GM23338 (cell line): ENCODE data around the gene TPM3. TPM values are rescaled to one million over a fixed set of nuclear protein-coding genes. Genes with fewer than 3 reads are reported as not detected.
A peak's percentile ranks its signal among the peaks of the same experiment; 100 is the strongest.

Experiments
- ATAC-seq: fragments of 200-7000 bp; cut with Tn5 transposase; 3 replicates; pipeline ENCODE4 v1.9.1; 2020
- DNase-seq: peaks from one replicate; pipeline ENCODE4 v3.0.0-alpha.2; 2015; ENCODE audit warnings: low spot score
- H2AFZ ChIP-seq: fragments of 200-600 bp; sonication (generic); 2 replicates; pipeline ENCODE4 v1.8.0; 2016; ENCODE audit warnings: antibody characterized with exemption, mild to moderate bottlenecking, moderate library complexity
- H3F3A ChIP-seq: fragments of 200-600 bp; sonication (generic); replicated peaks from 2 replicates; pipeline ENCODE4 v1.8.0; 2017; ENCODE audit warnings: antibody characterized with exemption, mixed run types, low read depth
- H3K27ac ChIP-seq: fragments of 200-600 bp; sonication (generic); 2 replicates; pipeline ENCODE4 v1.6.1; 2016; ENCODE audit warnings: low read depth
- H3K27me3 ChIP-seq: fragments of 200-600 bp; sonication (generic); 2 replicates; pipeline ENCODE4 v1.8.0; 2016; ENCODE audit warnings: mild to moderate bottlenecking, mixed run types, moderate library complexity; ENCODE audit not compliant: insufficient read depth
- H3K36me3 ChIP-seq: fragments of 200-600 bp; sonication (generic); 2 replicates; pipeline ENCODE4 v1.8.0; 2016; ENCODE audit warnings: mild to moderate bottlenecking; ENCODE audit not compliant: insufficient read depth
- H3K4me1 ChIP-seq: fragments of 200-600 bp; sonication (generic); 2 replicates; pipeline ENCODE4 v1.8.0; 2016; ENCODE audit warnings: mild to moderate bottlenecking, moderate library complexity; ENCODE audit not compliant: insufficient read depth
- H3K4me2 ChIP-seq: fragments of 200-600 bp; sonication (generic); 2 replicates; pipeline ENCODE4 v1.7.1; 2017; ENCODE audit warnings: mixed run types
- H3K4me3 ChIP-seq: fragments of 200-600 bp; sonication (generic); 2 replicates; pipeline ENCODE4 v1.6.1; 2016; ENCODE audit warnings: mixed run types
- H3K79me2 ChIP-seq: fragments of 200-600 bp; sonication (generic); replicated peaks from 2 replicates; pipeline ENCODE4 v1.8.0; 2017; ENCODE audit warnings: mild to moderate bottlenecking; ENCODE audit not compliant: insufficient read depth
- H3K9me2 ChIP-seq: fragments of 200-600 bp; sonication (generic); 2 replicates; pipeline ENCODE4 v1.8.0; 2017; ENCODE audit not compliant: insufficient read depth
- H4K20me1 ChIP-seq: fragments of 200-600 bp; sonication (generic); replicated peaks from 2 replicates; pipeline ENCODE4 v1.8.0; 2017; ENCODE audit warnings: mild to moderate bottlenecking; ENCODE audit not compliant: insufficient read depth
- H3K27ac Mint-ChIP-seq: 2 replicates; pipeline ENCODE4 v1.8.0; 2020; ENCODE audit warnings: inconsistent platforms, mild to moderate bottlenecking, moderate library complexity, mixed read lengths
- H3K27me3 Mint-ChIP-seq: 3 replicates; pipeline ENCODE4 v1.8.0; 2022; ENCODE audit warnings: low read depth, mild to moderate bottlenecking, moderate library complexity, mixed read lengths, inconsistent platforms; ENCODE audit not compliant: insufficient read depth, poor library complexity
- H3K36me3 Mint-ChIP-seq: 3 replicates; pipeline ENCODE4 v1.8.0; 2021; ENCODE audit warnings: low read depth, mild to moderate bottlenecking, inconsistent platforms, moderate library complexity, mixed read lengths
- H3K4me1 Mint-ChIP-seq: 3 replicates; pipeline ENCODE4 v1.8.0; 2020; ENCODE audit warnings: mild to moderate bottlenecking, inconsistent platforms, mixed read lengths
- H3K4me3 Mint-ChIP-seq: 3 replicates; pipeline ENCODE4 v1.8.0; 2021; ENCODE audit warnings: moderate library complexity, mild to moderate bottlenecking, inconsistent platforms, mixed read lengths
- H3K9me3 Mint-ChIP-seq: 3 replicates; pipeline ENCODE4 v1.8.0; 2020; ENCODE audit warnings: moderate library complexity, mild to moderate bottlenecking, inconsistent platforms, mixed read lengths
- CREB1 ChIP-seq: fragments of 250-450 bp; sonication (Bioruptor Pico); IDR thresholded peaks from 2 replicates; pipeline ENCODE4 v1.5.0; 2020; ENCODE audit warnings: low read depth, mild to moderate bottlenecking, moderate library complexity
- EZH2 ChIP-seq: fragments of 200-600 bp; sonication (generic); IDR thresholded peaks from one replicate; pipeline ENCODE4 v1.8.0; 2017; ENCODE audit warnings: antibody characterized with exemption, mild to moderate bottlenecking, low read depth; ENCODE audit not compliant: unreplicated experiment
- EZH2phosphoT487 ChIP-seq: fragments of 200-600 bp; sonication (generic); IDR thresholded peaks from one replicate; pipeline ENCODE4 v1.8.1; 2018; ENCODE audit warnings: antibody characterized with exemption; ENCODE audit not compliant: unreplicated experiment
- JUNB ChIP-seq: IDR thresholded peaks from one replicate; pipeline ENCODE4 v1.6.1; 2016; ENCODE audit warnings: antibody characterized with exemption; ENCODE audit not compliant: unreplicated experiment
- NANOG ChIP-seq: IDR thresholded peaks from 2 replicates; pipeline ENCODE4 v1.6.1; 2016; ENCODE audit warnings: antibody characterized with exemption, borderline replicate concordance
- POLR2AphosphoS5 ChIP-seq: IDR thresholded peaks from 2 replicates; pipeline ENCODE4 v1.6.1; 2016; ENCODE audit warnings: antibody characterized with exemption, low read depth
- STAT1 ChIP-seq: IDR thresholded peaks from one replicate; pipeline ENCODE4 v1.6.1; 2016; ENCODE audit warnings: antibody characterized with exemption; ENCODE audit not compliant: unreplicated experiment
- ZNF114 ChIP-seq: fragments of 250-450 bp; sonication (Bioruptor Pico); IDR thresholded peaks from 2 replicates; pipeline ENCODE4 v1.5.0; 2020; ENCODE audit warnings: mild to moderate bottlenecking, moderate library complexity
- ZNF331 ChIP-seq: fragments of 250-450 bp; sonication (Bioruptor Pico); IDR thresholded peaks from 2 replicates; pipeline ENCODE4 v1.5.0; 2020; ENCODE audit warnings: low read depth, mild to moderate bottlenecking, moderate library complexity
- polyA plus RNA-seq: library from polyadenylated mRNA; unstranded; fragments of >200 nt; fragmentation: Nextera tagmentation; extraction: Ambion mirVana; gene quantifications from 2 replicates; pipeline ENCODE4 v1.2.1, GENCODE V29; 2016
- total RNA-seq: library from RNA; depleted of rRNA; stranded (reverse); fragments of >200 nt; shearing (Covaris generic); gene quantifications from 2 replicates; pipeline ENCODE4 v1.2.3, GENCODE V29; 2014
- TF ChIP-seq, protein P1 (sequence below), 2 experiments: fragments of 200-600 bp in 1 of 2; sonication (generic) in 1 of 2; conservative IDR thresholded peaks; 2 replicates each; pipeline versions ENCODE4 v1.5.1 to v1.6.1; 2016 to 2017; ENCODE audit warnings: antibody characterized with exemption in 2 of 2, low read depth in 2 of 2, mild to moderate bottlenecking in 2 of 2, moderate library complexity in 1 of 2
- TF ChIP-seq, protein P2 (sequence below): IDR thresholded peaks from 2 replicates; pipeline ENCODE4 v1.6.1; 2016; ENCODE audit warnings: antibody characterized with exemption
- TF ChIP-seq, protein P3 (sequence below): IDR thresholded peaks from one replicate; pipeline ENCODE4 v1.6.1; 2018; ENCODE audit warnings: antibody characterized with exemption; ENCODE audit not compliant: unreplicated experiment
- TF ChIP-seq, protein P4 (sequence below): fragments of 250-450 bp; sonication (Bioruptor Pico); IDR thresholded peaks from 2 replicates; pipeline ENCODE4 v1.5.0; 2020; ENCODE audit warnings: mild to moderate bottlenecking, moderate library complexity

TPM3 gene
- total and polyA plus RNA-seq, 2 experiments from 2014 or later = 544 to 747 TPM

DNA sequence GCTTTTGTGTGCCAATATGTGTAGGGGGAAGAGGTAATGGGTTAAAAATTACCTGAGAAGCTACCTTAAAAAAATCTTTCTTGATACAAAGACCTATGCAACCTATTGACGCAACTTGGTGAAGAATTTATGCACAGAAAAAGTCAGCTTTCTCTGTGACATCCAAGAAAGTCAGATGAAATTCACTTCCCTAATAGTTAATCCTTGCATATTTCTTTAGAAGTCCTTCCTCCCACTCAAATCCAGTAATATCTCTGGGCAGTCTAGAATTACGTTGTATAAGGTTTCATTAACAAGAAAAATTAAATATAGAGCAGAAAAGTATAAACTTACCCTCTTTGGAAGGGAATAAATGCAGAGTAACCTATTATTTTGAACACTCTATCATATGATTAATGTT, 31.7 kb upstream of the TPM3 start:
- no peak for ATAC-seq
- peaks cover 5% of the 10 kb centered on the region; the same call in 1 of the 2 replicates for H3F3A ChIP-seq
- H3K27ac ChIP-seq = 0 out of 2 replicates have a peak overlapping the region, but pooled peaks have one; percentile 41
- DNase-seq = no peak
- peaks cover 28% of the 10 kb centered on the region for H4K20me1 ChIP-seq
- Mint-ChIP-seq H3K27ac (peak overlapping the region; percentile 51; the same call in 1 of the 2 replicates), H3K27me3 (peaks cover 16% of the 10 kb centered on the region), H3K9me3 (peaks cover 4% of the 10 kb centered on the region; the same call in 2 of the 3 replicates), H3K4me1 (peaks cover 26% of the 10 kb centered on the region), H3K36me3 (peaks cover 74% of the 10 kb centered on the region), H3K4me3 (peak overlapping the region; percentile 99)
- H3K4me1 ChIP-seq = peaks cover 35% of the 10 kb centered on the region
- H3K27me3 ChIP-seq = no peaks in the 10 kb centered on the region
- peaks cover 91% of the 10 kb centered on the region for H3K79me2 ChIP-seq
- H3K4me3 ChIP-seq = peak overlapping the region; percentile 75; the same call in 1 of the 2 replicates
- no peak overlapping the region for H2AFZ ChIP-seq
- no peaks in the 10 kb centered on the region for H3K9me2 ChIP-seq
- peaks cover 29% of the 10 kb centered on the region for H3K36me3 ChIP-seq
- peak overlapping the region; percentile 94 for H3K4me2 ChIP-seq
- TF ChIP-seq POLR2AphosphoS5 = no peak
- TF ChIP-seq ZNF114 (CRISPR knock-in tag) = no peak
- no peak for TF ChIP-seq CREB1 (CRISPR knock-in tag)
- no peak for TF ChIP-seq ZNF331 (CRISPR knock-in tag)
- TF ChIP-seq EZH2phosphoT487 = no peak
- TF ChIP-seq EZH2 = no peak
- TF ChIP-seq, protein P1, sequence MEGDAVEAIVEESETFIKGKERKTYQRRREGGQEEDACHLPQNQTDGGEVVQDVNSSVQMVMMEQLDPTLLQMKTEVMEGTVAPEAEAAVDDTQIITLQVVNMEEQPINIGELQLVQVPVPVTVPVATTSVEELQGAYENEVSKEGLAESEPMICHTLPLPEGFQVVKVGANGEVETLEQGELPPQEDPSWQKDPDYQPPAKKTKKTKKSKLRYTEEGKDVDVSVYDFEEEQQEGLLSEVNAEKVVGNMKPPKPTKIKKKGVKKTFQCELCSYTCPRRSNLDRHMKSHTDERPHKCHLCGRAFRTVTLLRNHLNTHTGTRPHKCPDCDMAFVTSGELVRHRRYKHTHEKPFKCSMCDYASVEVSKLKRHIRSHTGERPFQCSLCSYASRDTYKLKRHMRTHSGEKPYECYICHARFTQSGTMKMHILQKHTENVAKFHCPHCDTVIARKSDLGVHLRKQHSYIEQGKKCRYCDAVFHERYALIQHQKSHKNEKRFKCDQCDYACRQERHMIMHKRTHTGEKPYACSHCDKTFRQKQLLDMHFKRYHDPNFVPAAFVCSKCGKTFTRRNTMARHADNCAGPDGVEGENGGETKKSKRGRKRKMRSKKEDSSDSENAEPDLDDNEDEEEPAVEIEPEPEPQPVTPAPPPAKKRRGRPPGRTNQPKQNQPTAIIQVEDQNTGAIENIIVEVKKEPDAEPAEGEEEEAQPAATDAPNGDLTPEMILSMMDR (conservative IDR thresholded peaks at IDR 0.05; ENCODE audit: low read depth in 2 of 2) = no peak
- no peak for TF ChIP-seq STAT1
- TF ChIP-seq, protein P2, sequence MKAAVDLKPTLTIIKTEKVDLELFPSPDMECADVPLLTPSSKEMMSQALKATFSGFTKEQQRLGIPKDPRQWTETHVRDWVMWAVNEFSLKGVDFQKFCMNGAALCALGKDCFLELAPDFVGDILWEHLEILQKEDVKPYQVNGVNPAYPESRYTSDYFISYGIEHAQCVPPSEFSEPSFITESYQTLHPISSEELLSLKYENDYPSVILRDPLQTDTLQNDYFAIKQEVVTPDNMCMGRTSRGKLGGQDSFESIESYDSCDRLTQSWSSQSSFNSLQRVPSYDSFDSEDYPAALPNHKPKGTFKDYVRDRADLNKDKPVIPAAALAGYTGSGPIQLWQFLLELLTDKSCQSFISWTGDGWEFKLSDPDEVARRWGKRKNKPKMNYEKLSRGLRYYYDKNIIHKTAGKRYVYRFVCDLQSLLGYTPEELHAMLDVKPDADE = no peak
- TF ChIP-seq, protein P3, sequence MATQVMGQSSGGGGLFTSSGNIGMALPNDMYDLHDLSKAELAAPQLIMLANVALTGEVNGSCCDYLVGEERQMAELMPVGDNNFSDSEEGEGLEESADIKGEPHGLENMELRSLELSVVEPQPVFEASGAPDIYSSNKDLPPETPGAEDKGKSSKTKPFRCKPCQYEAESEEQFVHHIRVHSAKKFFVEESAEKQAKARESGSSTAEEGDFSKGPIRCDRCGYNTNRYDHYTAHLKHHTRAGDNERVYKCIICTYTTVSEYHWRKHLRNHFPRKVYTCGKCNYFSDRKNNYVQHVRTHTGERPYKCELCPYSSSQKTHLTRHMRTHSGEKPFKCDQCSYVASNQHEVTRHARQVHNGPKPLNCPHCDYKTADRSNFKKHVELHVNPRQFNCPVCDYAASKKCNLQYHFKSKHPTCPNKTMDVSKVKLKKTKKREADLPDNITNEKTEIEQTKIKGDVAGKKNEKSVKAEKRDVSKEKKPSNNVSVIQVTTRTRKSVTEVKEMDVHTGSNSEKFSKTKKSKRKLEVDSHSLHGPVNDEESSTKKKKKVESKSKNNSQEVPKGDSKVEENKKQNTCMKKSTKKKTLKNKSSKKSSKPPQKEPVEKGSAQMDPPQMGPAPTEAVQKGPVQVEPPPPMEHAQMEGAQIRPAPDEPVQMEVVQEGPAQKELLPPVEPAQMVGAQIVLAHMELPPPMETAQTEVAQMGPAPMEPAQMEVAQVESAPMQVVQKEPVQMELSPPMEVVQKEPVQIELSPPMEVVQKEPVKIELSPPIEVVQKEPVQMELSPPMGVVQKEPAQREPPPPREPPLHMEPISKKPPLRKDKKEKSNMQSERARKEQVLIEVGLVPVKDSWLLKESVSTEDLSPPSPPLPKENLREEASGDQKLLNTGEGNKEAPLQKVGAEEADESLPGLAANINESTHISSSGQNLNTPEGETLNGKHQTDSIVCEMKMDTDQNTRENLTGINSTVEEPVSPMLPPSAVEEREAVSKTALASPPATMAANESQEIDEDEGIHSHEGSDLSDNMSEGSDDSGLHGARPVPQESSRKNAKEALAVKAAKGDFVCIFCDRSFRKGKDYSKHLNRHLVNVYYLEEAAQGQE = no peak
- TF ChIP-seq, protein P4, sequence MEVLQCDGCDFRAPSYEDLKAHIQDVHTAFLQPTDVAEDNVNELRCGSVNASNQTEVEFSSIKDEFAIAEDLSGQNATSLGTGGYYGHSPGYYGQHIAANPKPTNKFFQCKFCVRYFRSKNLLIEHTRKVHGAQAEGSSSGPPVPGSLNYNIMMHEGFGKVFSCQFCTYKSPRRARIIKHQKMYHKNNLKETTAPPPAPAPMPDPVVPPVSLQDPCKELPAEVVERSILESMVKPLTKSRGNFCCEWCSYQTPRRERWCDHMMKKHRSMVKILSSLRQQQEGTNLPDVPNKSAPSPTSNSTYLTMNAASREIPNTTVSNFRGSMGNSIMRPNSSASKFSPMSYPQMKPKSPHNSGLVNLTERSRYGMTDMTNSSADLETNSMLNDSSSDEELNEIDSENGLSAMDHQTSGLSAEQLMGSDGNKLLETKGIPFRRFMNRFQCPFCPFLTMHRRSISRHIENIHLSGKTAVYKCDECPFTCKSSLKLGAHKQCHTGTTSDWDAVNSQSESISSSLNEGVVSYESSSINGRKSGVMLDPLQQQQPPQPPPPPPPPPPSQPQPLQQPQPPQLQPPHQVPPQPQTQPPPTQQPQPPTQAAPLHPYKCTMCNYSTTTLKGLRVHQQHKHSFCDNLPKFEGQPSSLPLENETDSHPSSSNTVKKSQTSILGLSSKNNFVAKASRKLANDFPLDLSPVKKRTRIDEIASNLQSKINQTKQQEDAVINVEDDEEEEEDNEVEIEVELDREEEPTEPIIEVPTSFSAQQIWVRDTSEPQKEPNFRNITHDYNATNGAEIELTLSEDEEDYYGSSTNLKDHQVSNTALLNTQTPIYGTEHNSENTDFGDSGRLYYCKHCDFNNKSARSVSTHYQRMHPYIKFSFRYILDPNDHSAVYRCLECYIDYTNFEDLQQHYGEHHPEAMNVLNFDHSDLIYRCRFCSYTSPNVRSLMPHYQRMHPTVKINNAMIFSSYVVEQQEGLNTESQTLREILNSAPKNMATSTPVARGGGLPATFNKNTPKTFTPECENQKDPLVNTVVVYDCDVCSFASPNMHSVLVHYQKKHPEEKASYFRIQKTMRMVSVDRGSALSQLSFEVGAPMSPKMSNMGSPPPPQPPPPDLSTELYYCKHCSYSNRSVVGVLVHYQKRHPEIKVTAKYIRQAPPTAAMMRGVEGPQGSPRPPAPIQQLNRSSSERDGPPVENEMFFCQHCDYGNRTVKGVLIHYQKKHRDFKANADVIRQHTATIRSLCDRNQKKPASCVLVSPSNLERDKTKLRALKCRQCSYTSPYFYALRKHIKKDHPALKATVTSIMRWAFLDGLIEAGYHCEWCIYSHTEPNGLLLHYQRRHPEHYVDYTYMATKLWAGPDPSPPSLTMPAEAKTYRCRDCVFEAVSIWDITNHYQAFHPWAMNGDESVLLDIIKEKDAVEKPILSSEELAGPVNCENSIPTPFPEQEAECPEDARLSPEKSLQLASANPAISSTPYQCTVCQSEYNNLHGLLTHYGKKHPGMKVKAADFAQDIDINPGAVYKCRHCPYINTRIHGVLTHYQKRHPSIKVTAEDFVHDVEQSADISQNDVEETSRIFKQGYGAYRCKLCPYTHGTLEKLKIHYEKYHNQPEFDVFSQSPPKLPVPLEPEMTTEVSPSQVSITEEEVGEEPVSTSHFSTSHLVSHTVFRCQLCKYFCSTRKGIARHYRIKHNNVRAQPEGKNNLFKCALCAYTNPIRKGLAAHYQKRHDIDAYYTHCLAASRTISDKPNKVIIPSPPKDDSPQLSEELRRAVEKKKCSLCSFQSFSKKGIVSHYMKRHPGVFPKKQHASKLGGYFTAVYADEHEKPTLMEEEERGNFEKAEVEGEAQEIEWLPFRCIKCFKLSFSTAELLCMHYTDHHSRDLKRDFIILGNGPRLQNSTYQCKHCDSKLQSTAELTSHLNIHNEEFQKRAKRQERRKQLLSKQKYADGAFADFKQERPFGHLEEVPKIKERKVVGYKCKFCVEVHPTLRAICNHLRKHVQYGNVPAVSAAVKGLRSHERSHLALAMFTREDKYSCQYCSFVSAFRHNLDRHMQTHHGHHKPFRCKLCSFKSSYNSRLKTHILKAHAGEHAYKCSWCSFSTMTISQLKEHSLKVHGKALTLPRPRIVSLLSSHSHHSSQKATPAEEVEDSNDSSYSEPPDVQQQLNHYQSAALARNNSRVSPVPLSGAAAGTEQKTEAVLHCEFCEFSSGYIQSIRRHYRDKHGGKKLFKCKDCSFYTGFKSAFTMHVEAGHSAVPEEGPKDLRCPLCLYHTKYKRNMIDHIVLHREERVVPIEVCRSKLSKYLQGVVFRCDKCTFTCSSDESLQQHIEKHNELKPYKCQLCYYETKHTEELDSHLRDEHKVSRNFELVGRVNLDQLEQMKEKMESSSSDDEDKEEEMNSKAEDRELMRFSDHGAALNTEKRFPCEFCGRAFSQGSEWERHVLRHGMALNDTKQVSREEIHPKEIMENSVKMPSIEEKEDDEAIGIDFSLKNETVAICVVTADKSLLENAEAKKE (CRISPR knock-in tag) = no peak
- TF ChIP-seq JUNB = no peak
- no peak for TF ChIP-seq NANOG
